PFSK-1 (cell line): Measurements from ENCODE around the gene DRD3.

Source experiments
- TAF1 ChIP-seq: IDR thresholded peaks from 2 replicates; pipeline ENCODE4 v1.6.1; 2012; ENCODE audit warnings: low read length, control low read depth, borderline replicate concordance; ENCODE audit not compliant: insufficient read depth
- TF ChIP-seq, protein P1 (sequence below), 2 experiments: IDR thresholded peaks; 2 replicates each; pipeline versions ENCODE4 v1.6.1 to v1.8.0; 2011 to 2012; ENCODE audit warnings: low read depth in 2 of 2, low read length in 2 of 2, control low read depth in 1 of 2, inconsistent platforms in 1 of 2, mild to moderate bottlenecking in 1 of 2, moderate library complexity in 1 of 2; ENCODE audit not compliant: insufficient read depth in 1 of 2

DNA sequence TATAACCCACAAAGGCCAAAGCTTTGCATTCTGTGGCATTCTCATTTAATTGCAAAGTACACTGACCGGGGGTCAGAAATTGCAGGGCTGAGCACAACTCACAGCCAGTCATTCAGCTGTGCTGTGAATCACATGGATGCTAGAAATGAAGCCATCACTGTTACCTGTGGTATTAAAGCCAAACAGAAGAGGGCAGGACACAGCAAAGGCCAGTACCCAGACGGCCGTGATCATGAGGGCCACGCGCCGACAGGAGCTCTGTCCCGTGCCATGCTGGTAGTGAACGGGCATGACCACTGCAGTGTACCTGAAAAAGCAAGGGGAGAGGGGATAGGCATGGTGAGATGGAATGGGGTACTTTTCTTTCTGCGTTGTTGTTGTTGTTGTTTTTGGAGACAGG, 31.6 kb downstream of the DRD3 start:
- no peak for TF ChIP-seq TAF1
- TF ChIP-seq, protein P1, sequence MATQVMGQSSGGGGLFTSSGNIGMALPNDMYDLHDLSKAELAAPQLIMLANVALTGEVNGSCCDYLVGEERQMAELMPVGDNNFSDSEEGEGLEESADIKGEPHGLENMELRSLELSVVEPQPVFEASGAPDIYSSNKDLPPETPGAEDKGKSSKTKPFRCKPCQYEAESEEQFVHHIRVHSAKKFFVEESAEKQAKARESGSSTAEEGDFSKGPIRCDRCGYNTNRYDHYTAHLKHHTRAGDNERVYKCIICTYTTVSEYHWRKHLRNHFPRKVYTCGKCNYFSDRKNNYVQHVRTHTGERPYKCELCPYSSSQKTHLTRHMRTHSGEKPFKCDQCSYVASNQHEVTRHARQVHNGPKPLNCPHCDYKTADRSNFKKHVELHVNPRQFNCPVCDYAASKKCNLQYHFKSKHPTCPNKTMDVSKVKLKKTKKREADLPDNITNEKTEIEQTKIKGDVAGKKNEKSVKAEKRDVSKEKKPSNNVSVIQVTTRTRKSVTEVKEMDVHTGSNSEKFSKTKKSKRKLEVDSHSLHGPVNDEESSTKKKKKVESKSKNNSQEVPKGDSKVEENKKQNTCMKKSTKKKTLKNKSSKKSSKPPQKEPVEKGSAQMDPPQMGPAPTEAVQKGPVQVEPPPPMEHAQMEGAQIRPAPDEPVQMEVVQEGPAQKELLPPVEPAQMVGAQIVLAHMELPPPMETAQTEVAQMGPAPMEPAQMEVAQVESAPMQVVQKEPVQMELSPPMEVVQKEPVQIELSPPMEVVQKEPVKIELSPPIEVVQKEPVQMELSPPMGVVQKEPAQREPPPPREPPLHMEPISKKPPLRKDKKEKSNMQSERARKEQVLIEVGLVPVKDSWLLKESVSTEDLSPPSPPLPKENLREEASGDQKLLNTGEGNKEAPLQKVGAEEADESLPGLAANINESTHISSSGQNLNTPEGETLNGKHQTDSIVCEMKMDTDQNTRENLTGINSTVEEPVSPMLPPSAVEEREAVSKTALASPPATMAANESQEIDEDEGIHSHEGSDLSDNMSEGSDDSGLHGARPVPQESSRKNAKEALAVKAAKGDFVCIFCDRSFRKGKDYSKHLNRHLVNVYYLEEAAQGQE (IDR thresholded peaks at IDR 0.05; ENCODE audit: insufficient read depth in 1 of 2, low read depth in 2 of 2, low read length in 2 of 2) = no peak
